ENCODE measurements around the gene AKAP6. TPM values are rescaled to one million over a fixed set of nuclear protein-coding genes. Genes with fewer than 3 reads are reported as not detected.

The AKAP6 gene
- total and polyA plus RNA-seq, 2 of the 8 experiments (the other 6 are each of a cell fraction or from before 2014, with no cell fraction given), result 0.09 to 0.89 TPM

- H3K14ac ChIP-seq (ENCODE audit: insufficient read length), result no peak overlapping the region
- peak overlapping the region; percentile 26 for H4K91ac ChIP-seq (replicated peaks; ENCODE audit: insufficient read length, low read length)
- POLR2A ChIA-PET (ENCODE audit: partially characterized antibody), result no interaction called here
- H3K9me3 ChIP-seq (ENCODE audit: insufficient read depth in 2 of 2, low read depth in 1 of 2, low read length in 1 of 2), result no peaks in the 10 kb centered on the region
- peak overlapping the region; percentile 33 for H3K56ac ChIP-seq (replicated peaks; ENCODE audit: insufficient read length, low read depth, low read length)
- no peak overlapping the region for H3K18ac ChIP-seq (ENCODE audit: extremely low read depth, low read length)
- H3K36me3 ChIP-seq (ENCODE audit: control insufficient read depth in 2 of 4, insufficient read depth in 4 of 4, low read length in 3 of 4), result no peaks in the 10 kb centered on the region
- H3K23ac ChIP-seq (ENCODE audit: insufficient read length), result no peak overlapping the region
- no peak overlapping the region for H3K4me2 ChIP-seq (ENCODE audit: insufficient read depth in 1 of 2, low read depth in 2 of 2, low read length in 2 of 2)
- DNase-seq (ENCODE audit: low read depth in 1 of 2, low spot score in 2 of 2) (peak in 1 of 2 experiments; percentile 51), FAIRE-seq (no peak)
- no peak overlapping the region for H3K4ac ChIP-seq (replicated peaks; ENCODE audit: insufficient read length, low read depth, low read length)
- no peak overlapping the region for H4K8ac ChIP-seq (ENCODE audit: extremely low read depth, insufficient read depth, low read length)
- no peaks in the 10 kb centered on the region for H3K79me2 ChIP-seq (ENCODE audit: control insufficient read depth in 1 of 2, insufficient read depth in 2 of 2, low read length in 2 of 2)
- no peak overlapping the region for H2AK5ac ChIP-seq (ENCODE audit: low read depth, low read length)
- H3K27ac ChIP-seq (ENCODE audit: low read depth, low read length), result no peak overlapping the region
- WGBS, 2 experiments (ENCODE audit: extremely low coverage in 1 of 2, insufficient coverage in 1 of 2, insufficient read length in 1 of 2, insufficient replicate concordance in 2 of 2, low coverage in 1 of 2, low lambda C conversion rate in 2 of 2, missing lambda C conversion rate in 1 of 2), result 65% methylated on average over 8 of the region's 8 CpGs; no CpG with 5 or more reads in 1 of the 2 experiments
- no peak overlapping the region for H2BK15ac ChIP-seq (ENCODE audit: low read length)
- H2BK12ac ChIP-seq (ENCODE audit: low read depth, low read length), result 0 out of 2 replicates have a peak overlapping the region, but pooled peaks have one; percentile 45
- no peaks in the 10 kb centered on the region for H3K79me1 ChIP-seq (ENCODE audit: low read depth, low read length)
- no peak overlapping the region for H3K4me3 ChIP-seq (ENCODE audit: extremely low read depth in 1 of 4, insufficient read depth in 2 of 4, low read depth in 3 of 4, low read length in 4 of 4)
- H2BK5ac ChIP-seq (ENCODE audit: low read depth, low read length), result peak overlapping the region; percentile 54; the same call in 1 of the 2 replicates
- H4K20me1 ChIP-seq (replicated peaks in 1 of 2; ENCODE audit: control insufficient read depth in 1 of 2, insufficient read depth in 2 of 2, low read length in 2 of 2), result no peaks in the 10 kb centered on the region
- H2BK20ac ChIP-seq (ENCODE audit: low read length), result no peak overlapping the region
- H2AFZ ChIP-seq (ENCODE audit: low read length), result peak overlapping the region; percentile 85
- no peaks in the 10 kb centered on the region for H3K4me1 ChIP-seq (replicated peaks in 1 of 4; ENCODE audit: control insufficient read depth in 3 of 4, insufficient read depth in 4 of 4, low read length in 3 of 4)
- H3K27me3 ChIP-seq (replicated peaks in 1 of 4; ENCODE audit: control insufficient read depth in 3 of 4, extremely low read depth in 1 of 4, insufficient read depth in 3 of 4, low read length in 3 of 4), result no peaks in the 10 kb centered on the region
- CTCF ChIA-PET (ENCODE audit: partially characterized antibody), result interaction anchor here (1.2 kb wide), 1 partner anchor 114 kb away, joined by 3 read pairs; no protein-coding TSS in a partner anchor
- H2BK120ac ChIP-seq (replicated peaks; ENCODE audit: low read depth, low read length), result no peak overlapping the region
- 0 out of 2 replicates have a peak, but pooled peaks have one; percentile 20 for TF ChIP-seq TAF1 (IDR thresholded peaks at IDR 0.05; ENCODE audit: low read depth, low read length)
- TF ChIP-seq USF2 (IDR thresholded peaks at IDR 0.05; ENCODE audit: low read length), result peak; percentile 55
- no peak for TF ChIP-seq KDM1A (IDR thresholded peaks at IDR 0.05; ENCODE audit: borderline replicate concordance, low read length)
- no peak overlapping the region for H3K9ac ChIP-seq (replicated peaks in 1 of 4; ENCODE audit: extremely low read depth in 1 of 4, low read depth in 3 of 4, low read length in 3 of 4)
- H4K5ac ChIP-seq (ENCODE audit: insufficient read length, low read depth, low read length), result no peak overlapping the region
- no peaks in the 10 kb centered on the region for H3K23me2 ChIP-seq (ENCODE audit: low read depth, low read length)
These were observed 373.5 kb downstream of the AKAP6 start for GRCh38 chr14:32702562-32702961.
